ENCODE data around the gene FASTK.

The FASTK gene

GRCh38 chr7:151078233-151079040 is 2.2 kb downstream of the FASTK start:
- Histone ChIP-seq H3K4me3 (peak overlapping the region in 8 of 10 experiments; percentile 14 to 98 (median 86); a peak in 12 of 20 replicates), H3K9me3 (replicated peaks in 1 of 11) (no peaks in the 10 kb centered on the region), H3K9ac (peak overlapping the region; percentile 90 to 99 (median 97); a peak in 21 of 22 replicates), H3K27ac (peak overlapping the region in 5 of 11 experiments; percentile 2 to 96 (median 6); a peak in 5 of 22 replicates), H3K4me2 (peak overlapping the region; percentile 95 to 100 (median 99)), H3K36me3 (peaks cover 38 to 62% (median 49%) of the 10 kb centered on the region in 11 experiments), H3K4me1 (peaks cover 44 to 53% (median 48%) of the 10 kb centered on the region in 10 experiments), H3K27me3 (no peaks in the 10 kb centered on the region), H4K20me1 (peaks cover 5 to 75% (median 62%) of the 10 kb centered on the region in 11 experiments; a peak in 21 of 22 replicates)
- no peak for TF ChIP-seq Cebpa-rat (IDR thresholded peaks at IDR 0.05)

GRCh38 chr7:151077705-151078232 is 2.8 kb downstream of the FASTK start:
- Histone ChIP-seq H3K27me3 (no peaks in the 10 kb centered on the region), H4K20me1 (peaks cover 5 to 77% (median 65%) of the 10 kb centered on the region in 11 experiments; a peak in 21 of 22 replicates), H3K4me1 (peaks cover 43 to 52% (median 48%) of the 10 kb centered on the region in 10 experiments), H3K9me3 (replicated peaks in 1 of 11) (no peaks in the 10 kb centered on the region), H3K9ac (peak overlapping the region in 9 of 11 experiments; percentile 9 to 99 (median 96); a peak in 10 of 22 replicates), H3K4me2 (peak overlapping the region; percentile 95 to 100 (median 99); a peak in 21 of 22 replicates), H3K36me3 (peaks cover 45 to 69% (median 55%) of the 10 kb centered on the region in 11 experiments), H3K4me3 (no peak overlapping the region), H3K27ac (peak overlapping the region in 4 of 11 experiments; percentile 4 to 96 (median 22); a peak in 4 of 22 replicates)
- TF ChIP-seq Cebpa-rat (IDR thresholded peaks at IDR 0.05), result no peak

- no peaks in the 10 kb centered on the region for H3K9me3 ChIP-seq (replicated peaks in 1 of 11)
- peaks cover 52 to 75% (median 62%) of the 10 kb centered on the region in 11 experiments for H3K36me3 ChIP-seq
- H4K20me1 ChIP-seq, result peaks cover 5 to 84% (median 66%) of the 10 kb centered on the region in 11 experiments; a peak in 21 of 22 replicates
- peak overlapping the region in 5 of 11 experiments; percentile 9 to 93 (median 45); a peak in 5 of 22 replicates for H3K9ac ChIP-seq
- H3K27me3 ChIP-seq, result no peaks in the 10 kb centered on the region
- H3K27ac ChIP-seq, result peak overlapping the region in 1 of 11 experiments; percentile 39; a peak in 2 of 22 replicates
- peak overlapping the region in 6 of 11 experiments; percentile 95 to 100 (median 100); a peak in 8 of 22 replicates for H3K4me2 ChIP-seq
- no peak overlapping the region for H3K4me3 ChIP-seq
- no peak for TF ChIP-seq Cebpa-rat (IDR thresholded peaks at IDR 0.05)
- H3K4me1 ChIP-seq, result peaks cover 37 to 47% (median 42%) of the 10 kb centered on the region in 10 experiments
Observed at GRCh38 chr7:151076863-151077704, 3.5 kb downstream of the FASTK start.

GRCh38 chr7:151075978-151076426 is 4.6 kb downstream of the FASTK start:
- Histone ChIP-seq H3K4me1 (peaks cover 26 to 36% (median 31%) of the 10 kb centered on the region in 10 experiments), H3K4me3 (no peak overlapping the region), H4K20me1 (peaks cover 5 to 91% (median 62%) of the 10 kb centered on the region in 11 experiments; a peak in 21 of 22 replicates), H3K27me3 (no peaks in the 10 kb centered on the region), H3K36me3 (peaks cover 62 to 80% (median 69%) of the 10 kb centered on the region in 11 experiments), H3K27ac (no peak overlapping the region), H3K4me2 (no peak overlapping the region), H3K9me3 (replicated peaks in 1 of 11) (no peaks in the 10 kb centered on the region), H3K9ac (no peak overlapping the region; a peak in 1 of 22 replicates)
- TF ChIP-seq Cebpa-rat (IDR thresholded peaks at IDR 0.05), result no peak

GRCh38 chr7:151075662-151075971 is 5.0 kb downstream of the FASTK start:
- no peak overlapping the region for H3K4me3 ChIP-seq
- H3K9me3 ChIP-seq (replicated peaks in 1 of 11), result no peaks in the 10 kb centered on the region
- H4K20me1 ChIP-seq, result peaks cover 5 to 95% (median 65%) of the 10 kb centered on the region in 11 experiments; a peak in 21 of 22 replicates
- H3K27ac ChIP-seq, result no peak overlapping the region
- no peaks in the 10 kb centered on the region for H3K27me3 ChIP-seq
- peaks cover 24 to 35% (median 29%) of the 10 kb centered on the region in 10 experiments for H3K4me1 ChIP-seq
- peaks cover 66 to 84% (median 73%) of the 10 kb centered on the region in 11 experiments for H3K36me3 ChIP-seq
- TF ChIP-seq Cebpa-rat (IDR thresholded peaks at IDR 0.05), result no peak
- H3K9ac ChIP-seq, result peak overlapping the region in 1 of 11 experiments; percentile 23; a peak in 1 of 22 replicates
- H3K4me2 ChIP-seq, result no peak overlapping the region

- peak overlapping the region in 1 of 11 experiments; percentile 23; a peak in 2 of 22 replicates for H3K9ac ChIP-seq
- no peak overlapping the region for H3K4me2 ChIP-seq
- H3K9me3 ChIP-seq (replicated peaks in 1 of 11), result no peaks in the 10 kb centered on the region
- no peak overlapping the region for H3K27ac ChIP-seq
- TF ChIP-seq Cebpa-rat (IDR thresholded peaks at IDR 0.05), result no peak
- no peaks in the 10 kb centered on the region for H3K27me3 ChIP-seq
- no peak overlapping the region for H3K4me3 ChIP-seq
- peaks cover 24 to 35% (median 29%) of the 10 kb centered on the region in 10 experiments for H3K4me1 ChIP-seq
- H3K36me3 ChIP-seq, result peaks cover 72 to 90% (median 78%) of the 10 kb centered on the region in 11 experiments
- H4K20me1 ChIP-seq, result peaks cover 5 to 100% (median 66%) of the 10 kb centered on the region in 11 experiments; a peak in 21 of 22 replicates
Observed at GRCh38 chr7:151074817-151075661, 5.6 kb downstream of the FASTK start.

- peaks cover 15 to 100% (median 63%) of the 10 kb centered on the region in 11 experiments; a peak in 21 of 22 replicates for H4K20me1 ChIP-seq
- H3K4me2 ChIP-seq, result no peak overlapping the region
- no peaks in the 10 kb centered on the region for H3K9me3 ChIP-seq (replicated peaks in 1 of 11)
- no peak for TF ChIP-seq Cebpa-rat (IDR thresholded peaks at IDR 0.05)
- peaks cover 83 to 93% (median 87%) of the 10 kb centered on the region in 11 experiments for H3K36me3 ChIP-seq
- H3K27me3 ChIP-seq, result no peaks in the 10 kb centered on the region
- H3K27ac ChIP-seq, result no peak overlapping the region
- peak overlapping the region in 1 of 11 experiments; percentile 38; a peak in 1 of 22 replicates for H3K9ac ChIP-seq
- peaks cover 13 to 25% (median 19%) of the 10 kb centered on the region in 10 experiments for H3K4me1 ChIP-seq
- no peak overlapping the region for H3K4me3 ChIP-seq
Observed at GRCh38 chr7:151073990-151074389, 6.6 kb downstream of the FASTK start.

Measured in BLaER1 treated with 17β-estradiol and CSF1 and Interleukin-3, amounts not matched to agents 10 nM and 100 nM (cell line).